Retinal pigment epithelial cell (primary cell): ENCODE data around the gene PITPNB.

ENCODE experiments used
- DNase-seq: peaks from one replicate; pipeline ENCODE4 v3.0.0-alpha.2; 2010; ENCODE audit warnings: low read depth
- H3K4me3 ChIP-seq: 2 replicates; pipeline ENCODE4 v1.5.1; 2011; ENCODE audit warnings: mild to moderate bottlenecking, low read length, control low read depth, moderate library complexity
- TF ChIP-seq, protein P1 (sequence below): conservative IDR thresholded peaks from 2 replicates; pipeline ENCODE4 v1.5.1; 2011; ENCODE audit warnings: low read depth, low read length, control low read depth, inconsistent platforms

Gene PITPNB

DNA sequence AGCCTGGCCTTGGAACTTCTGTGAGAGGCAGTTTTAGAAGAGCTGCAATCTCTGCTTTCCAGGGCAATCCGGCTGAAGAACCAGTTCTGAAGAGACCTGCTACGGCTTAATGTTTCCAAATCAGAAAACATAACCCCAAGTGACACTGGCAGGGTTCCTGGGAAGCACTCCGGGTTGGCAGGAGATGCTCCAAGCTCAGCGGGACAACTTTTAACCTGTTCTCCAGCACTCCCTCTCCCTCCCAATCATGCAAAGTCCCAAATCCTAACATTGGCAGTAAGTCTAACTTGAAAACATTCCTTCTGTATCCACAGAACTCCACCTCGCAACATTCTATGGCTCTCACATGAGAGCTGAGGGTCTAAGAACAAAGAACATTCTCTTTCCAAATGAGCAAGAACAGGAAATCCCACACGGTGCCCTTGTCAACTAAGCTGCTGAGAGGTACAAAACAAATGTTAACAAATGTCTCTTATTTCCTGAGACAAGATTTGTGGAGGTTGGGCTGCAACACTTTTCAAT, 69.0 kb downstream of the PITPNB start:
- DNase-seq: peak; percentile 69
- TF ChIP-seq, protein P1, sequence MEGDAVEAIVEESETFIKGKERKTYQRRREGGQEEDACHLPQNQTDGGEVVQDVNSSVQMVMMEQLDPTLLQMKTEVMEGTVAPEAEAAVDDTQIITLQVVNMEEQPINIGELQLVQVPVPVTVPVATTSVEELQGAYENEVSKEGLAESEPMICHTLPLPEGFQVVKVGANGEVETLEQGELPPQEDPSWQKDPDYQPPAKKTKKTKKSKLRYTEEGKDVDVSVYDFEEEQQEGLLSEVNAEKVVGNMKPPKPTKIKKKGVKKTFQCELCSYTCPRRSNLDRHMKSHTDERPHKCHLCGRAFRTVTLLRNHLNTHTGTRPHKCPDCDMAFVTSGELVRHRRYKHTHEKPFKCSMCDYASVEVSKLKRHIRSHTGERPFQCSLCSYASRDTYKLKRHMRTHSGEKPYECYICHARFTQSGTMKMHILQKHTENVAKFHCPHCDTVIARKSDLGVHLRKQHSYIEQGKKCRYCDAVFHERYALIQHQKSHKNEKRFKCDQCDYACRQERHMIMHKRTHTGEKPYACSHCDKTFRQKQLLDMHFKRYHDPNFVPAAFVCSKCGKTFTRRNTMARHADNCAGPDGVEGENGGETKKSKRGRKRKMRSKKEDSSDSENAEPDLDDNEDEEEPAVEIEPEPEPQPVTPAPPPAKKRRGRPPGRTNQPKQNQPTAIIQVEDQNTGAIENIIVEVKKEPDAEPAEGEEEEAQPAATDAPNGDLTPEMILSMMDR: no peak
- no peak overlapping the region for H3K4me3 ChIP-seq

DNA sequence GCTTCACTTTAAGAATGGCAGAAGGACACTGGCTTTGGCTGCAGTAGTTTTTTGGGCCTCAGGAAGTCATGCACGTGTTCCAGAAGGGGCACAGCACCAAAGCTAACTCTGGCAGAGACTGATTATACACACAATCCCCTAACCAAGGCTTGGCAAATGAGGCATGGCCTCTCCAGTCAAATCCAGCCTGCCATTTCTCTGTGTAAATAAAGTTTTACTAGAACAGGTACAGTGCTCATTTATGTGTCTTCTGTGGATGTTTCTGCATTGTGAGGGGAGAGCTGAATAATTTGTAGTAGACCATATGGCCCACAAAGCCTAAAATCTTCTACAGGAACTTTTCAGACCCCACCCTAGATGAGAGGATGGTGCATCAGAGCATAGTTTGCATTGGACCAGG, 71.1 kb downstream of the PITPNB start:
- TF ChIP-seq, protein P1: no peak
- H3K4me3 ChIP-seq: no peak overlapping the region
- DNase-seq: no peak

DNA sequence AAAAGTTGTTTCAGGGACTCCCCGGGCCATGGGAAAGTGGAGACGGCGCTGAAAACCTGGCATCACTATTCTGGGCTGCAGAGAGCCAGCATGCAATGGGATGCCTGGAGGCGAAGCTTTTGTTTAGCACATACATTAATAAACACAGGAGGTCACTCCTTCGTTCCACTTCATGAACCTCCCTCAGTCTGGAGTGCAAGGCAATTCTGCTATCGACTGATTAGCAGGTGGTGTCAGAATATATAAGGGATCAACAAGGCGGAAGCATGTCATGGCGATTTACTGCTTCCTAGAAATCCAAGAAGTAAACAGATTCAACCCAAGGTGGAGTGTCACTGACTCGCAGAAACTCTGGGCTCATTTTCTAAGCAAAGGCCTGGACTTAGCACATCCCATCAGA, 72.1 kb downstream of the PITPNB start:
- H3K4me3 ChIP-seq: no peak overlapping the region
- DNase-seq: no peak
- TF ChIP-seq, protein P1: no peak

DNA sequence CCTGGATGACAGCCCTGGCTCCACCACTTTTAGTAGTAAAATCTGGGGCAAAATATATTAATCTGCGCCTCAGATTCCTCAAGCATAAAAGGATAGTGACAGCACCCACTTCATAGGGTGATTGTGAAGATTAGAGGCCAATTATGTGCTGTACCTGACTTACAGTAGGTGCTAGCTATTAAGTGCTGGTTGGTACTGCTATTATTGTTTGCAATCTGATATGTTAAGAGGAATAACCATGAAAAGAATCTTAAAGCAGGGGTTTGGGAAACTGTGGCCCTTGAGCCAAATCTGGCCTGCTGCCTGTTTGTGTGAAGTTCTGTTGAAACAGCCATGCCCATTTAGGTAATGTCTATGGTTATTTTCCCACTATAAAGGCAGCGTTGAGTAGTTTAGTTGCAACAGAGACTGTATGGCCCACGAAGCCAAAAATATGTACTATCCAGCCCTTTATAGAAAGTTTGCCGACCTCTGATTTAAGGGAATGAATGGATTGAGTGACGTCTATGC, 72.8 kb downstream of the PITPNB start:
- TF ChIP-seq, protein P1: no peak
- no peak for DNase-seq

DNA sequence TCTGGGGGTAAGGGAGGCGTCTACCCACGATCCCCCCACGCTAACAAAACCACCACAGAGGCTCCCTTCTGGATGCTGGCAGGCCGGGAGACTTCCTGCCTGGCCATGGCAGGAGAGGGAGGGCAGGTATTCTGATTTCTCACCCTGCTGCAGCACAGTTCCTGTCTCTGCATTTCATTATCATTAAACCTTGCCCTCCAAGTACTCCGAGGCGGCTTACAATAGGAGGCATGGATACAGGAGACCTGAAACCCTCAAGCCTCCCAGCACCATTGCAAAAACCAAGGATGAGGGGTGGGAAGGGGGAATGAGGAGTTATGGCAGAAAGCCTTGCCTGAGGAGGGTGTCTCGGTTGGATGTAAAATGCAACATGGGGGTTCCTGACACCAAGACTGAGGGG, 73.4 kb downstream of the PITPNB start:
- no peak for DNase-seq
- TF ChIP-seq, protein P1: no peak

More for the DNA sequence above, 72.8 kb downstream of the PITPNB start:
- no peak overlapping the region for H3K4me3 ChIP-seq

DNA sequence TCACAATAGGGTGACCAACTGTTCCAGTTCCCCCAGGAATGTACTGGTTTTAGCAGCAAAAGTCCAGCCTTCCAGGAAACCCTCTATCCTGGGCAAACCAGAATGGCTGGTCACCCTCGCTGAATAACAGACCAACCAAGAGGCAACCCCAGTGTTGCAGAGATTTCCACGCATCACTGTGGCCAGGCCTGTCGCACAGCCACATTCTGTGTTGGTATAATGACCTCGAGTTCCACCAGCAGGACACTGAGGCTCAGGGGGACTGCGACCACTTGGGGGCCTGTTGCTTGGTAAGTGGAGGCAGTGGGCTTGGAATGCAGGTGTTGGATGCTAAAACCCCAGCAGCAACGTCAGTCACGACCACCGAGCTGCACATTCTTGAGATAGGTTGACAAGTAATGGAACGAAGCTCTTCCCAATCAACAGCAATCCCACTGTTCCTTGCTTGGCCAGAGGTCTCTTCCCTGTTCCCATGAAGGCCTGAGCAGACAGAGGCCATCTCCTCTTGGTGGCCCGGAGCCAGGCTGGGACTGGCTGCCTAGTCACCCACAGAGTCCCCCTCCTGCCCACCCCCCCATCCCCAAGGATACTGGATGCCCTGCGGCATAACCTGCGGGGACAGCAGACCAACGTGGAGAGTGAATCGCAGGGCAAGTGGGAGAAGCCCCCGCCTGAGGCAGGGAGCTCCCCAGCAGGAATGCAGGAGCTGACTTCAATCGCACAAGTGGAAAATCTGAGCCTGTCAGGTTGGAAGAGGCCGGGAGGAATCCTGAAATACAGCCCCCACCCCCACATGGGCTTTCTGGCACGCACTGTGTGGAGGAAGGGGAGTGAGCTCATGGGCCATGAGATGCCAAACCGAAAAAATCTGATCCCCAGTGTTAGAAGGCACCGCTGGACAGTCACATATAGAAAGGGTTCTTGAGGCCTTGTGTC, 74.1 kb downstream of the PITPNB start:
- DNase-seq: no peak
- TF ChIP-seq, protein P1: no peak
- H3K4me3 ChIP-seq: no peak overlapping the region

More for the DNA sequence above, 73.4 kb downstream of the PITPNB start:
- no peak overlapping the region for H3K4me3 ChIP-seq

DNA sequence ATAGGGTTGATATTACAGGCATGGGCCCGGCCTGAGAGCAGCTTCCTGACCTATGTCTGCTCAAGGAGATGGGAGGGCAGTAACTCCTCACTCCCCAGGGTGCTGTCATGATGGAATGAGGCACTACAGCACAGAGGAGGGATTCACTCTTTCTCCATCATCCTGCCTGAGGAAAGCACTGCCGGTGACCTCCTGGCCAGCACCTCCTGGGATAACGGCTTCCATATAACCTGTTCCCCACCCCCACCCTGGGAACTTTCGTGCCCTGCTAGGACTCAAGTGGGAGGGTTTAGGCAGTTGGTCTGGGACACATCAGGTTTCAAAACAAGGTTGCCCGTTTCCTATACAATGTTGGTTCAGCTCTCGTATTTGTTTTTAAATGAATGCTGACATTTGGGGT, 74.8 kb downstream of the PITPNB start:
- DNase-seq: no peak
- H3K4me3 ChIP-seq: no peak overlapping the region
- TF ChIP-seq, protein P1: no peak
